HepG2 (cell line): Measurements from ENCODE around the gene RNF4. TPM values are rescaled to one million over a fixed set of nuclear protein-coding genes. Genes with fewer than 3 reads are reported as not detected.

Experiments used
- ARNTL ChIP-seq: sonication (generic); formaldehyde crosslinking; IDR thresholded peaks from 2 replicates; pipeline ENCODE4 v1.4.0; 2020; ENCODE audit warnings: mild to moderate bottlenecking, missing genetic modification reagents
- CAMTA2 ChIP-seq: sonication (generic); formaldehyde crosslinking; IDR thresholded peaks from 2 replicates; pipeline ENCODE4 v1.4.0; 2020; ENCODE audit warnings: mild to moderate bottlenecking, missing genetic modification reagents, borderline replicate concordance
- CBX5 ChIP-seq: sonication (generic); formaldehyde crosslinking; IDR thresholded peaks from 2 replicates; pipeline ENCODE4 v1.4.0; 2020; ENCODE audit warnings: missing genetic modification reagents, borderline replicate concordance
- ELF4 ChIP-seq: sonication (generic); formaldehyde crosslinking; IDR thresholded peaks from 2 replicates; pipeline ENCODE4 v1.5.0; 2020; ENCODE audit warnings: missing genetic modification reagents, mild to moderate bottlenecking, moderate library complexity, borderline replicate concordance
- GMEB1 ChIP-seq: sonication (generic); formaldehyde crosslinking; IDR thresholded peaks from 2 replicates; pipeline ENCODE4 v1.5.1; 2020; ENCODE audit warnings: missing genetic modification reagents, mild to moderate bottlenecking, borderline replicate concordance
- JUN ChIP-seq: sonication (generic); formaldehyde crosslinking; IDR thresholded peaks from 2 replicates; pipeline ENCODE4 v1.4.0; 2020; ENCODE audit warnings: mild to moderate bottlenecking, missing genetic modification reagents
- KLF11 ChIP-seq: IDR thresholded peaks from 2 replicates; pipeline ENCODE4 v1.6.1; 2016; ENCODE audit warnings: missing compliant biosample characterization
- LCORL ChIP-seq, 2 experiments: fragments of 450-650 bp in 1 of 2; sonication (generic) in 1 of 2; formaldehyde crosslinking in 1 of 2; IDR thresholded peaks; 2 replicates each; pipeline versions ENCODE4 v1.5.0 to v1.6.1; 2017 to 2020; ENCODE audit warnings: antibody characterized with exemption in 1 of 2, missing genetic modification reagents in 1 of 2
- NCOA2 ChIP-seq: sonication (generic); formaldehyde crosslinking; IDR thresholded peaks from 2 replicates; pipeline ENCODE4 v1.8.0; 2022; ENCODE audit warnings: inconsistent platforms
- NRL ChIP-seq: sonication (generic); formaldehyde crosslinking; IDR thresholded peaks from 2 replicates; pipeline ENCODE4 v1.5.0; 2020; ENCODE audit warnings: missing genetic modification reagents, mild to moderate bottlenecking, moderate library complexity, borderline replicate concordance
- PBX3 ChIP-seq: sonication (generic); formaldehyde crosslinking; IDR thresholded peaks from 2 replicates; pipeline ENCODE4 v1.8.1; 2023; ENCODE audit warnings: missing genetic modification reagents, inconsistent platforms, borderline replicate concordance
- POLR2AphosphoS5 ChIP-seq: IDR thresholded peaks from 2 replicates; pipeline ENCODE4 v1.6.1; 2012; ENCODE audit warnings: low read depth, low read length
- RCOR2 ChIP-seq: IDR thresholded peaks from 2 replicates; pipeline ENCODE4 v1.6.1; 2016; ENCODE audit warnings: missing biosample characterization, missing genetic modification reagents
- SKIL ChIP-seq: sonication (generic); formaldehyde crosslinking; IDR thresholded peaks from 2 replicates; pipeline ENCODE4 v1.8.0; 2022; ENCODE audit warnings: missing genetic modification reagents, mild to moderate bottlenecking, moderate library complexity, borderline replicate concordance
- SNAPC2 ChIP-seq: sonication (generic); formaldehyde crosslinking; IDR thresholded peaks from 2 replicates; pipeline ENCODE4 v1.8.1; 2022; ENCODE audit warnings: mild to moderate bottlenecking, missing genetic modification reagents
- STAT5B ChIP-seq: sonication (generic); formaldehyde crosslinking; IDR thresholded peaks from 2 replicates; pipeline ENCODE4 v1.4.0; 2020; ENCODE audit warnings: missing genetic modification reagents
- TCF7 ChIP-seq: sonication (generic); IDR thresholded peaks from 2 replicates; pipeline ENCODE4 v1.6.1; 2016; ENCODE audit warnings: antibody characterized with exemption, low read depth
- TFDP1 ChIP-seq: IDR thresholded peaks from 2 replicates; pipeline ENCODE4 v1.6.1; 2016; ENCODE audit warnings: missing compliant biosample characterization, missing genetic modification reagents, borderline replicate concordance
- ZBTB21 ChIP-seq: sonication (generic); formaldehyde crosslinking; IDR thresholded peaks from 2 replicates; pipeline ENCODE4 v1.4.0; 2020; ENCODE audit warnings: missing genetic modification reagents
- ZNF251 ChIP-seq: sonication (generic); formaldehyde crosslinking; IDR thresholded peaks from 2 replicates; pipeline ENCODE4 v1.9.0; 2021; ENCODE audit warnings: mild to moderate bottlenecking, missing genetic modification reagents
- ZNF253 ChIP-seq: sonication (generic); formaldehyde crosslinking; IDR thresholded peaks from 2 replicates; pipeline ENCODE4 v1.8.0; 2022; ENCODE audit warnings: mild to moderate bottlenecking, missing genetic modification reagents, borderline replicate concordance
- ZNF546 ChIP-seq: sonication (generic); formaldehyde crosslinking; conservative IDR thresholded peaks from 2 replicates; pipeline ENCODE4 v1.8.1; 2023; ENCODE audit warnings: mild to moderate bottlenecking, missing genetic modification reagents
- ZNF672 ChIP-seq: sonication (generic); formaldehyde crosslinking; IDR thresholded peaks from 2 replicates; pipeline ENCODE4 v1.8.1; 2022; ENCODE audit warnings: missing genetic modification reagents
- ZNF816 ChIP-seq: sonication (generic); formaldehyde crosslinking; IDR thresholded peaks from 2 replicates; pipeline ENCODE4 v1.8.0; 2022; ENCODE audit warnings: missing genetic modification reagents, mild to moderate bottlenecking, borderline replicate concordance
- polyA plus RNA-seq, 8 experiments: library from polyadenylated mRNA; depleted of rRNA in 3 of 8; stranded (reverse) in 7 of 8; unstranded in 1 of 8; fragments of >200 nt; fragmentation: Illumina TruSeq in 4 of 8; extraction: Trizol in 4 of 8; gene quantifications; 2 replicates each; pipeline versions ENCODE4 v1.2.1 to v1.2.3, GENCODE V29; 2011 to 2016; ENCODE audit warnings: low read depth in 4 of 8, missing spikeins in 1 of 8, mixed read lengths in 1 of 8; ENCODE audit not compliant: insufficient read depth in 1 of 8
- total RNA-seq, 5 experiments: library from RNA; depleted of rRNA; stranded (reverse); fragments of >200 nt; fragmentation: Illumina TruSeq; extraction: Trizol; gene quantifications; 2 replicates each; pipeline ENCODE4 v1.2.3, GENCODE V29; 2016; ENCODE audit warnings: low read depth in 1 of 5

RNF4 gene
- total and polyA plus RNA-seq, 2 of the 13 experiments (the other 11 are each of a cell fraction or from before 2014, with no cell fraction given): 38.1 to 45.1 TPM

- TF ChIP-seq GMEB1 (CRISPR knock-in tag): peak; percentile 46
- TF ChIP-seq ZNF546 (CRISPR knock-in tag): peak; percentile 52; the same call in 1 of the 2 replicates
- TF ChIP-seq KLF11 (CRISPR knock-in tag): no peak; the same call in 1 of the 2 replicates
- TF ChIP-seq ARNTL (CRISPR knock-in tag): no peak
- TF ChIP-seq ZNF251 (CRISPR knock-in tag): no peak
- peak; percentile 46; the same call in 1 of the 2 replicates for TF ChIP-seq POLR2AphosphoS5
- 0 out of 2 replicates have a peak, but pooled peaks have one; percentile 24 for TF ChIP-seq PBX3 (CRISPR knock-in tag)
- peak; percentile 96; the same call in 1 of the 2 replicates for TF ChIP-seq ELF4 (CRISPR knock-in tag)
- TF ChIP-seq ZNF253 (CRISPR knock-in tag): no peak; the same call in 1 of the 2 replicates
- peak; percentile 33; the same call in 1 of the 2 replicates for TF ChIP-seq SKIL (CRISPR knock-in tag)
- no peak for TF ChIP-seq STAT5B (CRISPR knock-in tag)
- peak; percentile 11; the same call in 1 of the 2 replicates for TF ChIP-seq SNAPC2
- TF ChIP-seq ZNF672 (CRISPR knock-in tag): no peak
- TF ChIP-seq CAMTA2 (CRISPR knock-in tag): no peak
- peak; percentile 39; the same call in 1 of the 2 replicates for TF ChIP-seq CBX5 (CRISPR knock-in tag)
- TF ChIP-seq ZBTB21: no peak
- TF ChIP-seq RCOR2 (CRISPR knock-in tag): no peak
- TF ChIP-seq JUN (CRISPR knock-in tag): no peak
- TF ChIP-seq ZNF816: 0 out of 2 replicates have a peak, but pooled peaks have one; percentile 51
- no peak for TF ChIP-seq NRL (CRISPR knock-in tag)
- no peak for TF ChIP-seq TCF7
- TF ChIP-seq NCOA2 (CRISPR knock-in tag): no peak
- no peak for TF ChIP-seq LCORL (IDR thresholded peaks at IDR 0.05)
- TF ChIP-seq LCORL (CRISPR knock-in tag; IDR thresholded peaks at IDR 0.05): no peak
- TF ChIP-seq TFDP1 (CRISPR knock-in tag): peak; percentile 52; the same call in 1 of the 2 replicates
These were observed at the start of gene RNF4 (continued) for GRCh38 chr4:2468456-2469191.
